Activated T-cell treated with anti-CD3 and anti-CD28 coated beads for 24 hours (primary cell): ENCODE results near the gene SLC6A20.

Experiments used
- DNase-seq: peaks from one replicate; pipeline ENCODE4 v3.0.0-alpha.2; 2020; ENCODE audit warnings: low read depth

Gene SLC6A20

GRCh38 chr3:45795882-45796765 is at the start of gene SLC6A20:
Gene SLC6A20, minus strand, starts transcription at chr3:45796536. Its CDS starts 117 bp downstream, at chr3:45796419.
- DNase-seq, result no peak

GRCh38 chr3:45844616-45845015 is 48.3 kb upstream of the SLC6A20 start:
- DNase-seq, result no peak

GRCh38 chr3:45842851-45843625 is 46.7 kb upstream of the SLC6A20 start:
- DNase-seq, result no peak

GRCh38 chr3:45841757-45842491 is 45.6 kb upstream of the SLC6A20 start, which contains the start of gene LZTFL1:
Gene LZTFL1, minus strand, starts transcription at chr3:45842119. Its CDS starts 128 bp downstream, at chr3:45841991.
- peak; percentile 89 for DNase-seq

GRCh38 chr3:45841420-45841756 is 45.1 kb upstream of the SLC6A20 start:
- no peak for DNase-seq

- no peak for DNase-seq
These were observed 42.1 kb upstream of the SLC6A20 start for GRCh38 chr3:45838466-45838865.

GRCh38 chr3:45832699-45833098 is 36.4 kb upstream of the SLC6A20 start:
- DNase-seq, result no peak

- DNase-seq, result no peak
These were observed 33.8 kb upstream of the SLC6A20 start for GRCh38 chr3:45830121-45830520.

- no peak for DNase-seq
These were observed 30.6 kb upstream of the SLC6A20 start for GRCh38 chr3:45826908-45827307.

- no peak for DNase-seq
These were observed 30.0 kb upstream of the SLC6A20 start for GRCh38 chr3:45826321-45826720.

- no peak for DNase-seq
These were observed 24.8 kb upstream of the SLC6A20 start for GRCh38 chr3:45821127-45821526.

GRCh38 chr3:45819543-45819942 is 23.2 kb upstream of the SLC6A20 start:
- DNase-seq, result no peak

GRCh38 chr3:45817831-45818522 is 21.6 kb upstream of the SLC6A20 start:
- DNase-seq, result no peak

GRCh38 chr3:45816544-45816943 is 20.2 kb upstream of the SLC6A20 start:
- DNase-seq, result no peak

GRCh38 chr3:45814322-45814721 is 18.0 kb upstream of the SLC6A20 start:
- DNase-seq, result no peak

GRCh38 chr3:45807681-45808540 is 11.6 kb upstream of the SLC6A20 start:
- no peak for DNase-seq

- no peak for DNase-seq
These were observed 10.8 kb upstream of the SLC6A20 start for GRCh38 chr3:45807133-45807532.

- no peak for DNase-seq
These were observed 9.7 kb upstream of the SLC6A20 start for GRCh38 chr3:45806072-45806471.

- no peak for DNase-seq
These were observed 7.1 kb upstream of the SLC6A20 start for GRCh38 chr3:45803252-45803935.

GRCh38 chr3:45802146-45802545 is 5.8 kb upstream of the SLC6A20 start:
- no peak for DNase-seq
